GM18870 (cell line): ENCODE data around the gene ADGRG1.

ENCODE experiments used
- ATAC-seq: cut with Tn5 transposase; IDR thresholded peaks from one replicate; pipeline ENCODE4 v1.9.1; 2021; ENCODE audit warnings: moderate library complexity; ENCODE audit not compliant: unreplicated experiment

ADGRG1 gene

GRCh38 chr16:57620335-57621231 lies 7.8 kb upstream of the ADGRG1 start:
- no peak for ATAC-seq

- ATAC-seq, result no peak
These were observed 6.7 kb upstream of the ADGRG1 start for GRCh38 chr16:57621521-57622271.

GRCh38 chr16:57622361-57623250 lies 5.8 kb upstream of the ADGRG1 start:
- no peak for ATAC-seq

GRCh38 chr16:57623251-57624043 lies 5.0 kb upstream of the ADGRG1 start:
- ATAC-seq, result no peak

DNA sequence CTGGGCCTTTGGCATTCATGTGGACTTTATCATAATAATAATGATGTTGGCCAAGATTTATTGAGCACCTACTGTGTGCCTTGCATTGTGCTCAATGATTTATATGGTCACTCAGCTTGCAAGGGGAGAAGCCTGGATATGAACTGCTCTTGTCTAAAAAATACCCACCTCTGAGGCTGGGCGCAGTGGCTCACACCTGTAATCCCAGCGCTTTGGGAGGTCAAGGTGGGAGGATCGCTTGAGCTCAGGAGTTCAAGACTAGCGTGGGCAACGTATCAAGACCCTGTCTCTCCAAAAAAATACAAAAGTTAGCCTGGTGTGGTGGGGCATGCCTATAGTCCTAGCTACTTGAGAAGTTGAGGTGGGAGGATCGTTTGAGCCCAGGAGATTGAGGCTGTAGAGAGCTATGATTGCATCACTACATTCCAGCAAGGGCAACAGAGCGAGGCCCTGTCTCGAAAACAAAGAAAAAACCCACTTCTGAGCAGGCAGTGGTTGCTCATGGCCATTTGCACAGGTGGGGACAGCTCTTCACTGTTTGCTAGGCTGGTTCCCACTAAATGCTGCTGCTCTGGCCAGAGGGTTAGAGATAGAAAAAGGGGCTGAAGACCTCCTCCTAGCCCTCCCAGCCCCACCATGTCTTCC lies 4.3 kb upstream of the ADGRG1 start:
- no peak for ATAC-seq

DNA sequence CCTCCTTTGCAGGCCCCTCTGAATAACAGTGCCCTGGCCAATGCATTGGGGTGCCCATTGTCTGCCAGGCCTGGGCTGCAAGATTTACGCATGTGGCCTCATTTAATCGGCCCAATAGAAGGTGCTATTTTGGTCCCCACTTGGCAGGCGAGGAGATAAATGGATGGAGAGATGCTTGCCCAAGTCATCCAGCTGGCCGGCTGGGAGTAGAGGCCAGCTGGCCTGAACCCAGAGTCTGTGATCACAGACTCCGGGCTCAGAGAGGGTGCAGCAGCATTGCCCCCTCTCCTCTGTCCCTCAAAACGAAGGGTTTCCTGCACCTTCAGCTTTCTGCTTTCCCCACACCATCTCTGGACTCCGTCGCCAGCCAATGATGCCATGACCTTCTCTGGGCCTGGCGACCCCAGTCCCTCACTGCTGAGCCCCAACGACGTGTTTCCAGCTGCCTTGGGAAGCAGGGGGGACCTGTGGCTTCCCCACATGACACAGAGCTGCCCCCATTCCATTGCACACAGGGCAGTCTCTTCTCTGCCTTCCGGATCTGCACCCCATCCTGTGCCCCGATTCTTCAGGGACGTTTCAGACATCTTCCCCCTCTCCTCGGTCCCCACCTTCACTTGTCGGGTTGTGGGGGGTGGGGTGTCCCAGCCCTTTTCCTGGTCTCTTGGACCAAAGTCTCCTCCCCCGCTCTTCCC lies 3.5 kb upstream of the ADGRG1 start:
- ATAC-seq, result no peak

DNA sequence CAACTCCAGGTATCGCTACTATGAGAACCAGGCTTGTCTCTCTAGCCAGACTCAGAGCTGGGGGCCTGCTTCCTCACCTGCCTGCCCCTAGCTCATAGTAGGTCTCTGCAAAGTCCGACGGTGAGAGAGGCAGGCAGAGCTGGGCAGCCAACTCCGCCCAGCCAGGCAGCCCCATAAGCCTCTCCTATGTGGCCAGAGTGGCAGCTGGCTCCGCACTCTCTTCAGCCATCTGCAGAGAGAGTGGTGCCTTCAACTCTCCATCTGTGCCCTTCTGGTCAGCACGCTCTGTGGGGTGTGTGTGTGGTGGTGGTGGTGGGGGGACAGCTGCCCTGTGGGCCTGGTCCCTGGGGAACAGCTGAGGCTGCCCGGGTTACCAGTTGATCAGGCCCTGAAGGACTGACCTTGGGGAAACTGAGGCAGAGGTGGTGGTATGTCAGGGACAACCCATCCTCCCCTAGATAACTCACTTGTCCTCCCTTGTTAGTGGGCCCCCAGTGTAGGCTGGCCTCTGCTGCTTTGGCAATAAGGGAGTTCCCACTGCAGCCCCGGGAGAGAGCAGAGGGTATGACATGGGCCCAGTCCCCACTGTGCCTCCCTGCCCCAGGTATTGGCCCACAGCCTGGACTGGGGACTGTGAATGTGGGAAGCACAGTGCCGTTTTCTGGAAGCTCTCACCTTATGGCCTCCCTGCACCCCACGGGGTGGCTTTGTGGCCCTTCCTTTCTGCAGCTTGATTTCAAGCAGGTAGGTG lies 1.8 kb upstream of the ADGRG1 start:
- no peak for ATAC-seq

- ATAC-seq, result no peak
These were observed 1.1 kb upstream of the ADGRG1 start for GRCh38 chr16:57627184-57627871.

- no peak for ATAC-seq
These were observed 408 bp downstream of the ADGRG1 start for GRCh38 chr16:57628783-57629293.

DNA sequence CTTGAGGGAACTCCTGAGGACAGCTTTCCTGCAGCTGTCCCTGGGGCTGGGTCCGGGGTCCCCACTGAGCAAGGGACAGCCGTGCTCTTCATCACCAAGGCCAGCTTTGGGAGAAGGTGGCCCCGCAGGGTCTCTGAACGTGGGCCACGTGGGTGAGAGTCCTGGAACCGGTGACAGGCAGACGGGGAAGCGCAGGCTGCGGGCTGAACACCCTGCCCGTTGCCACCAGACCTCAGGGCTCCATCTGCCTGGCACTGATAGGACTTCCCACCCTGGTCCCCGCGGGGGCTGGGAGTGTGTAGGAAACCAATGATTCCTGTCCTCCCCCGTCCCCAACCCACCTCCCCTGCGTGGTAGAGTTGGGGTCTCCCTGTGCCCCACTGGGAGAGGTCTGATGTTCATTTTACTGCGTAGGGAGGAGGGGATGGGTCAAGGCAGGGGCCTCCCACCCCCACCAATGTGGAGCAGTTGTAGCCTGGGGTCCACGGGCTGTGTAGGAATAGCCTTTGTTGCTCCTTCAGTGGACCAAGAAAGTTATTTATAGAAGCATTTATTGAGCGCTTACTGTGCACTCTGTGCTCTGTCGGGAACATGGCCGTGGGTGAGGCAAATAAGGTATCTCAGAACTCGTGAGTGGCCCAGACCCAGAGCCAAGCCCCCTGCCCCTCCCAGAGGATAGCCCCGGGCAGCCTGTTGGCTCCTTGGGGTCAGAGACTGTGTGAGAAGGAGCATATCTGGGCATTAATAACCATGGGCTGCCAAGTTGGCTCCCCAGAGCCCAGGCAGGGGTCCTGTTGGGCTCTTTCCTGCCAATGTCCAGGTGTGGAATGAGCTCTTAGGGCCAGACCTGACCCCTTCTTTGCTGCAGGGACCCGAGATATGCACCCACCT lies 1.3 kb downstream of the ADGRG1 start:
- ATAC-seq, result no peak

GRCh38 chr16:57630407-57630797 lies 2.0 kb downstream of the ADGRG1 start:
- ATAC-seq, result no peak

- ATAC-seq, result no peak
These were observed 2.8 kb downstream of the ADGRG1 start for GRCh38 chr16:57630931-57631845.

DNA sequence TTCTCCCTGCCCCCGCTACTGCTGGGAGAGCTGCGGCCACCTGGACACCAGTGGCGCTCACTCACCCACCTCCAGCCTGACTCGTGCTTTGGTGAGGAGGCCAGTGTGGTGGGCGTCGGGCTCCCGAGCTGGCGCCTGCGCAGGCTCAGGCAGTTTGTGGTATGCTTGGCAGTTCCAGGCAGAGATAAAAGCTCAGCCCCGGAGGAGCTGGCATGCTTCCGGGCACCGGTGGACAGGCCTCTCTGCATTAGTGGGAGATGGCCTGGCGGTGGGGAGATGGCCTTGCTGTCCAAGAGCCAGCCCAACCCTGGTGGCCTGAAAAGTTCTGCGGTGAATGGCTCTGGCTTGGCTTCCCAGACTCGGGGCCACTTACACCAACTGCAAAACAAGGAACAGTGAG lies 4.1 kb downstream of the ADGRG1 start:
- ATAC-seq, result no peak

- no peak for ATAC-seq
These were observed 5.1 kb downstream of the ADGRG1 start for GRCh38 chr16:57633383-57634064.

- no peak for ATAC-seq
These were observed 5.7 kb downstream of the ADGRG1 start for GRCh38 chr16:57634171-57634570.
